Effector memory CD4-positive, alpha-beta T cell (primary cell): ENCODE results near the gene PRKCSH.

Source experiments
- DNase-seq, 3 donors: peaks; one replicate each; pipeline ENCODE4 v3.0.0-alpha.2; 2020
- H3K27ac ChIP-seq: 2 replicates; pipeline ENCODE4 v1.7.0; 2013; ENCODE audit warnings: mild to moderate bottlenecking, low read length, moderate library complexity; ENCODE audit not compliant: insufficient read depth, poor library complexity, severe bottlenecking
- H3K27me3 ChIP-seq: replicated peaks from 2 replicates; pipeline ENCODE4 v1.7.0; 2013; ENCODE audit warnings: mild to moderate bottlenecking, low read length; ENCODE audit not compliant: insufficient read depth, control insufficient read depth, poor library complexity, severe bottlenecking
- H3K36me3 ChIP-seq: 2 replicates; pipeline ENCODE4 v1.7.0; 2013; ENCODE audit warnings: mild to moderate bottlenecking, low read length, moderate library complexity; ENCODE audit not compliant: control insufficient read depth, insufficient read depth
- H3K4me1 ChIP-seq: 2 replicates; pipeline ENCODE4 v1.7.0; 2013; ENCODE audit warnings: low read length, mild to moderate bottlenecking; ENCODE audit not compliant: control insufficient read depth, insufficient read depth, poor library complexity, severe bottlenecking
- H3K4me3 ChIP-seq: 2 replicates; pipeline ENCODE4 v1.7.0; 2013; ENCODE audit warnings: low read length, low read depth, mild to moderate bottlenecking; ENCODE audit not compliant: insufficient read depth, poor library complexity, severe bottlenecking
- H3K9me3 ChIP-seq: 2 replicates; pipeline ENCODE4 v1.7.0; 2013; ENCODE audit warnings: mild to moderate bottlenecking, low read length, moderate library complexity; ENCODE audit not compliant: control insufficient read depth

PRKCSH gene

GRCh38 chr19:11435833-11436313 lies 438 bp downstream of the PRKCSH start:
- H3K36me3 ChIP-seq = peaks cover 19% of the 10 kb centered on the region
- peak overlapping the region; percentile 93 for H3K4me3 ChIP-seq
- H3K27me3 ChIP-seq = no peaks in the 10 kb centered on the region
- DNase-seq = no peak
- H3K9me3 ChIP-seq = no peaks in the 10 kb centered on the region
- peak overlapping the region; percentile 75 for H3K27ac ChIP-seq
- H3K4me1 ChIP-seq = peaks cover 14% of the 10 kb centered on the region

- no peaks in the 10 kb centered on the region for H3K9me3 ChIP-seq
- peaks cover 39% of the 10 kb centered on the region for H3K36me3 ChIP-seq
- no peak overlapping the region for H3K27ac ChIP-seq
Observed at GRCh38 chr19:11437955-11438354, 2.5 kb downstream of the PRKCSH start.

GRCh38 chr19:11444059-11444458 lies 8.6 kb downstream of the PRKCSH start:
- no peak for DNase-seq
- no peaks in the 10 kb centered on the region for H3K4me1 ChIP-seq
- H3K27me3 ChIP-seq = no peaks in the 10 kb centered on the region
- no peak overlapping the region for H3K27ac ChIP-seq
- no peaks in the 10 kb centered on the region for H3K9me3 ChIP-seq
- peaks cover 83% of the 10 kb centered on the region for H3K36me3 ChIP-seq
- no peak overlapping the region for H3K4me3 ChIP-seq

More at GRCh38 chr19:11437955-11438354, 2.5 kb downstream of the PRKCSH start:
- H3K4me3 ChIP-seq = no peak overlapping the region
- H3K27me3 ChIP-seq = no peaks in the 10 kb centered on the region
- no peak for DNase-seq
- H3K4me1 ChIP-seq = peaks cover 14% of the 10 kb centered on the region

- no peak overlapping the region for H3K27ac ChIP-seq
- no peak for DNase-seq
- H3K36me3 ChIP-seq = peaks cover 85% of the 10 kb centered on the region
- H3K9me3 ChIP-seq = no peaks in the 10 kb centered on the region
- H3K27me3 ChIP-seq = no peaks in the 10 kb centered on the region
- H3K4me3 ChIP-seq = no peak overlapping the region
- no peaks in the 10 kb centered on the region for H3K4me1 ChIP-seq
Observed at GRCh38 chr19:11445141-11445540, 9.7 kb downstream of the PRKCSH start.

GRCh38 chr19:11446271-11446651 lies 10.8 kb downstream of the PRKCSH start:
- no peak overlapping the region for H3K27ac ChIP-seq
- H3K9me3 ChIP-seq = no peaks in the 10 kb centered on the region
- no peak for DNase-seq
- no peak overlapping the region for H3K4me3 ChIP-seq
- peaks cover 78% of the 10 kb centered on the region for H3K36me3 ChIP-seq
- no peaks in the 10 kb centered on the region for H3K27me3 ChIP-seq
- H3K4me1 ChIP-seq = no peaks in the 10 kb centered on the region

GRCh38 chr19:11446652-11447301 lies 11.3 kb downstream of the PRKCSH start:
- no peaks in the 10 kb centered on the region for H3K4me1 ChIP-seq
- H3K36me3 ChIP-seq = peaks cover 73% of the 10 kb centered on the region
- H3K27me3 ChIP-seq = no peaks in the 10 kb centered on the region
- no peaks in the 10 kb centered on the region for H3K9me3 ChIP-seq
- H3K4me3 ChIP-seq = no peak overlapping the region
- H3K27ac ChIP-seq = no peak overlapping the region
- peak in 2 of 3 donors; percentile 23 to 30 for DNase-seq

- Histone ChIP-seq H3K4me3 (no peak overlapping the region), H3K27ac (no peak overlapping the region), H3K4me1 (no peaks in the 10 kb centered on the region), H3K36me3 (peaks cover 65% of the 10 kb centered on the region), H3K9me3 (no peaks in the 10 kb centered on the region), H3K27me3 (no peaks in the 10 kb centered on the region)
- DNase-seq = no peak
Observed at GRCh38 chr19:11447347-11448262, 12.2 kb downstream of the PRKCSH start.

GRCh38 chr19:11448410-11448809 lies 13.0 kb downstream of the PRKCSH start:
- Histone ChIP-seq H3K9me3 (no peaks in the 10 kb centered on the region), H3K27me3 (no peaks in the 10 kb centered on the region), H3K27ac (no peak overlapping the region), H3K4me3 (no peak overlapping the region), H3K36me3 (peaks cover 60% of the 10 kb centered on the region), H3K4me1 (no peaks in the 10 kb centered on the region)
- DNase-seq = no peak

- peaks cover 54% of the 10 kb centered on the region for H3K36me3 ChIP-seq
- H3K4me3 ChIP-seq = no peak overlapping the region
- no peak for DNase-seq
- H3K4me1 ChIP-seq = no peaks in the 10 kb centered on the region
- no peaks in the 10 kb centered on the region for H3K27me3 ChIP-seq
- no peak overlapping the region for H3K27ac ChIP-seq
- H3K9me3 ChIP-seq = no peaks in the 10 kb centered on the region
Observed at GRCh38 chr19:11448923-11449554, 13.6 kb downstream of the PRKCSH start.
